ENCODE data around the gene TIAM1. TPM values are rescaled to one million over a fixed set of nuclear protein-coding genes. Genes with fewer than 3 reads are reported as not detected.

TIAM1 gene
- total and polyA plus RNA-seq, 7 donors: 0.21 to 1.7 (median 0.75) TPM

GRCh38 chr21:31115249-31115648 lies 228.8 kb downstream of the TIAM1 start:
- WGBS, 3 donors: 76 to 82% (median 76%) methylated on average over 9 of the region's 9 CpGs
- H3K4me3 ChIP-seq: no peak overlapping the region
- DNase-seq (no peak), ATAC-seq (no peak)
- no peaks in the 10 kb centered on the region for H3K9me3 ChIP-seq
- no peaks in the 10 kb centered on the region for H3K36me3 ChIP-seq (ENCODE audit: insufficient read depth in 1 of 2, low read depth in 1 of 2)
- no peaks in the 10 kb centered on the region for H3K27me3 ChIP-seq (ENCODE audit: insufficient read depth in 3 of 3, low read length in 2 of 3)
- H3K27ac ChIP-seq: no peak overlapping the region
- no peaks in the 10 kb centered on the region for H3K4me1 ChIP-seq
- intact Hi-C loops (cut with DNase I): no loop called here
- no peak for TF ChIP-seq CTCF (IDR thresholded peaks at IDR 0.05)

- DNase-seq (no peak), ATAC-seq (no peak)
- intact Hi-C loops (cut with DNase I): no loop called here
- no peaks in the 10 kb centered on the region for H3K9me3 ChIP-seq
- H3K4me3 ChIP-seq: no peak overlapping the region
- no peaks in the 10 kb centered on the region for H3K27me3 ChIP-seq (ENCODE audit: insufficient read depth in 3 of 3, low read length in 2 of 3)
- H3K36me3 ChIP-seq (ENCODE audit: insufficient read depth in 1 of 2, low read depth in 1 of 2): no peaks in the 10 kb centered on the region
- no peak for TF ChIP-seq CTCF (IDR thresholded peaks at IDR 0.05)
- 25 to 38% (median 33%) methylated on average over 6 of the region's 6 CpGs for WGBS, 3 donors
- no peaks in the 10 kb centered on the region for H3K4me1 ChIP-seq
- no peak overlapping the region for H3K27ac ChIP-seq
Observed at GRCh38 chr21:31111093-31111492, 233.0 kb downstream of the TIAM1 start.

- no peaks in the 10 kb centered on the region for H3K27me3 ChIP-seq (ENCODE audit: insufficient read depth in 3 of 3, low read length in 2 of 3)
- no peak for DNase-seq
- ATAC-seq: no peak
Observed at GRCh38 chr21:31110430-31110829, 233.6 kb downstream of the TIAM1 start.

GRCh38 chr21:31107871-31108270 lies 236.2 kb downstream of the TIAM1 start:
- no peaks in the 10 kb centered on the region for H3K36me3 ChIP-seq (ENCODE audit: insufficient read depth in 1 of 2, low read depth in 1 of 2)
- intact Hi-C loops (cut with DNase I): no loop called here
- ATAC-seq (no peak), DNase-seq (no peak)
- no peaks in the 10 kb centered on the region for H3K27me3 ChIP-seq (ENCODE audit: insufficient read depth in 3 of 3, low read length in 2 of 3)
- no peaks in the 10 kb centered on the region for H3K4me1 ChIP-seq
- WGBS, 3 donors: 47 to 70% (median 63%) methylated on average over 1 of the region's 1 CpG
- no peak overlapping the region for H3K27ac ChIP-seq
- H3K4me3 ChIP-seq: no peak overlapping the region
- TF ChIP-seq CTCF (IDR thresholded peaks at IDR 0.05): no peak
- H3K9me3 ChIP-seq: no peaks in the 10 kb centered on the region

More at GRCh38 chr21:31110430-31110829, 233.6 kb downstream of the TIAM1 start:
- H3K27ac ChIP-seq: no peak overlapping the region
- TF ChIP-seq CTCF (IDR thresholded peaks at IDR 0.05): no peak
- H3K36me3 ChIP-seq (ENCODE audit: insufficient read depth in 1 of 2, low read depth in 1 of 2): no peaks in the 10 kb centered on the region
- H3K9me3 ChIP-seq: no peaks in the 10 kb centered on the region
- H3K4me3 ChIP-seq: no peak overlapping the region
- 37 to 57% (median 49%) methylated on average over 4 of the region's 4 CpGs for WGBS, 3 donors
- intact Hi-C loops (cut with DNase I): no loop called here
- H3K4me1 ChIP-seq: no peaks in the 10 kb centered on the region

GRCh38 chr21:31107176-31107785 lies 236.8 kb downstream of the TIAM1 start:
- H3K27me3 ChIP-seq (ENCODE audit: insufficient read depth in 3 of 3, low read length in 2 of 3): no peaks in the 10 kb centered on the region
- DNase-seq (no peak), ATAC-seq (no peak)
- no peak overlapping the region for H3K4me3 ChIP-seq
- H3K9me3 ChIP-seq: no peaks in the 10 kb centered on the region
- intact Hi-C loops (cut with DNase I): no loop called here
- no peak overlapping the region for H3K27ac ChIP-seq
- no peaks in the 10 kb centered on the region for H3K4me1 ChIP-seq
- TF ChIP-seq CTCF (IDR thresholded peaks at IDR 0.05): no peak
- WGBS, 3 donors: 83 to 88% (median 86%) methylated on average over 4 of the region's 4 CpGs
- H3K36me3 ChIP-seq (ENCODE audit: insufficient read depth in 1 of 2, low read depth in 1 of 2): no peaks in the 10 kb centered on the region

All from psoas muscle (tissue), 8 donors.